Endothelial cell of umbilical vein (primary cell): Measurements from ENCODE around the gene IL16. TPM values are rescaled to one million over a fixed set of nuclear protein-coding genes. Genes with fewer than 3 reads are reported as not detected.

Source experiments
- BruUV-seq: library from RNA; stranded (reverse); fragments of 400-500 nt; replicated peaks from 2 replicates; lab custom pipeline; 2021; lab: Mats Ljungman, UMichigan
- CTCF ChIA-PET: fragments of 300-600, 350-600 bp; sonication (Branson Sonifier 250); formaldehyde crosslinking; loops from one replicate; lab custom pipeline; 2021; ENCODE audit warnings: antibody characterized with exemption, inconsistent platforms; lab: Charles Lee
- POLR2A ChIA-PET: fragments of 300-600, 350-600 bp; sonication (Branson Sonifier 250); formaldehyde crosslinking; loops from one replicate; lab custom pipeline; 2021; ENCODE audit warnings: antibody characterized with exemption, inconsistent platforms; lab: Charles Lee
- DNase-seq: peaks from one replicate; pipeline ENCODE4 v3.0.0-alpha.2; 2011; ENCODE audit warnings: low read depth, low spot score
- FAIRE-seq: peaks from 2 replicates; lab custom pipeline; 2011; peaks lifted over from hg19 to GRCh38; lab: Jason Lieb, UNC
- H2AFZ ChIP-seq: 2 replicates; pipeline ENCODE4 v1.6.0; 2012; ENCODE audit warnings: low read depth, low read length, control low read depth, inconsistent platforms
- H3K27ac ChIP-seq: 2 replicates; pipeline ENCODE4 v1.5.1; 2011; ENCODE audit warnings: low read depth, mild to moderate bottlenecking, control low read depth, low read length, moderate library complexity; ENCODE audit not compliant: insufficient read depth
- H3K27me3 ChIP-seq, 2 experiments: 2 replicates each; pipeline versions ENCODE4 v1.6.0 to v1.6.1; 2011; ENCODE audit warnings: low read length in 2 of 2, mixed read lengths in 1 of 2; ENCODE audit not compliant: control insufficient read depth in 2 of 2, insufficient read depth in 2 of 2
- H3K36me3 ChIP-seq, 2 experiments: 2 replicates in 1 of 2; 3 replicates in 1 of 2; pipeline ENCODE4 v1.5.1; 2011; ENCODE audit warnings: low read length in 2 of 2, mild to moderate bottlenecking in 1 of 2, moderate library complexity in 1 of 2; ENCODE audit not compliant: control insufficient read depth in 2 of 2, insufficient read depth in 2 of 2; ENCODE audit errors: extremely low read depth in 1 of 2
- H3K4me1 ChIP-seq: 3 replicates; pipeline ENCODE4 v1.5.1; 2011; ENCODE audit warnings: mild to moderate bottlenecking, low read length; ENCODE audit not compliant: control insufficient read depth, insufficient read depth; ENCODE audit errors: extremely low read depth
- H3K4me2 ChIP-seq: 2 replicates; pipeline ENCODE4 v1.6.1; 2011; ENCODE audit warnings: low read length, control low read depth, mixed read lengths; ENCODE audit not compliant: insufficient read depth
- H3K4me3 ChIP-seq, 3 experiments: fragments of 200-600 bp in 1 of 3; sonication (generic), shearing (Covaris generic) in 1 of 3; replicated peaks in 1 of 3; 2 replicates each; pipeline ENCODE4 v1.5.1; 2011 to 2016; ENCODE audit warnings: control low read depth in 3 of 3, low read length in 3 of 3, mild to moderate bottlenecking in 2 of 3, inconsistent platforms in 1 of 3, low read depth in 1 of 3, moderate library complexity in 1 of 3; ENCODE audit not compliant: insufficient read depth in 1 of 3
- H3K79me2 ChIP-seq: 2 replicates; pipeline ENCODE4 v1.6.0; 2012; ENCODE audit warnings: low read length, inconsistent platforms; ENCODE audit not compliant: control insufficient read depth, insufficient read depth
- H3K9ac ChIP-seq: replicated peaks from 2 replicates; pipeline ENCODE3; 2011; ENCODE audit warnings: low read length, control low read depth; ENCODE audit not compliant: insufficient read depth; ENCODE audit errors: extremely low read depth
- H3K9me1 ChIP-seq: replicated peaks from 3 replicates; pipeline ENCODE4 v1.6.0; 2011; ENCODE audit warnings: mild to moderate bottlenecking, low read length; ENCODE audit not compliant: control insufficient read depth, insufficient read depth; ENCODE audit errors: extremely low read depth
- H3K9me3 ChIP-seq: replicated peaks from 2 replicates; pipeline ENCODE4 v1.5.1; 2012; ENCODE audit warnings: low read length, inconsistent platforms; ENCODE audit not compliant: control insufficient read depth, insufficient read depth
- H4K20me1 ChIP-seq: replicated peaks from 2 replicates; pipeline ENCODE3; 2011; ENCODE audit warnings: mild to moderate bottlenecking, low read length; ENCODE audit not compliant: control insufficient read depth, insufficient read depth; ENCODE audit errors: extremely low read depth
- CTCF ChIP-seq, 2 donors: IDR thresholded peaks; 1 replicate in 1 of 2; 2 replicates in 1 of 2; pipeline ENCODE4 v1.5.1; 2011; ENCODE audit warnings: low read length in 2 of 2, mild to moderate bottlenecking in 2 of 2, moderate library complexity in 2 of 2, control low read depth in 1 of 2, inconsistent platforms in 1 of 2, low read depth in 1 of 2; ENCODE audit not compliant: insufficient read depth in 1 of 2; ENCODE audit errors: extremely low read depth in 1 of 2
- EZH2 ChIP-seq: IDR thresholded peaks from 2 replicates; pipeline ENCODE4 v1.6.1; 2012; ENCODE audit warnings: borderline replicate concordance, low read depth, mild to moderate bottlenecking, moderate library complexity, low read length, inconsistent platforms; ENCODE audit not compliant: severe bottlenecking
- FOS ChIP-seq: IDR thresholded peaks from 2 replicates; pipeline ENCODE4 v1.6.1; 2011; ENCODE audit warnings: mild to moderate bottlenecking, low read length, moderate library complexity, borderline replicate concordance; ENCODE audit not compliant: insufficient read depth
- GATA2 ChIP-seq: IDR thresholded peaks from 2 replicates; pipeline ENCODE4 v1.7.0; 2011; ENCODE audit warnings: low read depth, mild to moderate bottlenecking, moderate library complexity, mixed read lengths, low read length; ENCODE audit not compliant: insufficient read length, insufficient read depth
- JUN ChIP-seq: IDR thresholded peaks from 2 replicates; pipeline ENCODE4 v1.6.1; 2011; ENCODE audit warnings: borderline replicate concordance, low read depth; ENCODE audit not compliant: insufficient read length, insufficient read depth
- MAX ChIP-seq: IDR thresholded peaks from 2 replicates; pipeline ENCODE4 v1.6.1; 2011; ENCODE audit not compliant: insufficient read depth, insufficient read length
- MYC ChIP-seq: IDR thresholded peaks from one replicate; pipeline ENCODE4 v1.6.1; 2011; ENCODE audit warnings: mild to moderate bottlenecking, low read depth, low read length
- POLR2A ChIP-seq: IDR thresholded peaks from 2 replicates; pipeline ENCODE4 v1.6.1; 2012; ENCODE audit warnings: low read depth, mild to moderate bottlenecking, control low read depth, low read length
- POLR2AphosphoS5 ChIP-seq: IDR thresholded peaks from 2 replicates; pipeline ENCODE4 v1.6.1; 2012; ENCODE audit warnings: low read depth, mild to moderate bottlenecking, control low read depth, low read length, moderate library complexity; ENCODE audit not compliant: insufficient read depth
- dilution Hi-C: fragments of 300-500 bp; cut with MboI; formaldehyde crosslinking; loops from one replicate; pipeline ENCODE4 v1.15.0; 2019; ENCODE audit warnings: low sequenced_read_pairs; ENCODE audit not compliant: extremely low pct_ligation_motif_present
- intact Hi-C: fragments of 100-400 bp; cut with micrococcal nuclease; formaldehyde crosslinking; loops from one replicate; pipeline ENCODE4 v1.10.0; 2022
- polyA plus RNA-seq, 4 experiments: library from polyadenylated mRNA; depleted of rRNA in 3 of 4; stranded (reverse) in 3 of 4; unstranded in 1 of 4; fragments of >200 nt; gene quantifications; 2 replicates each; pipeline versions ENCODE4 v1.2.1 to v1.2.3, GENCODE V29; 2011 to 2012; ENCODE audit warnings: missing spikeins in 1 of 4
- total RNA-seq: library from RNA; stranded (reverse); gene quantifications from 2 replicates; pipeline ENCODE4 v1.2.3, GENCODE V29; 2021

Gene IL16
- total and polyA plus RNA-seq, 2 donors (not counting 3 experiments of a cell fraction or from before 2014, with no cell fraction given) = 0.29 to 2.1 TPM

- ChIA-PET CTCF (interaction anchor here (0.8 kb wide), 1 partner anchor 9 kb away, joined by 3 read pairs; no protein-coding TSS in a partner anchor), POLR2A (no interaction called here)
- no peak overlapping the region for H2AFZ ChIP-seq
- no peaks in the 10 kb centered on the region for H3K9me3 ChIP-seq
- no peaks in the 10 kb centered on the region for H4K20me1 ChIP-seq
- TF ChIP-seq EZH2 (no peak), CTCF (IDR thresholded peaks at IDR 0.05; ENCODE audit: extremely low read depth in 1 of 2, insufficient read depth in 1 of 2, low read depth in 1 of 2, low read length in 2 of 2) (no peak), POLR2A (no peak), GATA2 (no peak), FOS (no peak), JUN (no peak), MYC (no peak), POLR2AphosphoS5 (no peak), MAX (no peak)
- no peaks in the 10 kb centered on the region for H3K9me1 ChIP-seq
- no peaks in the 10 kb centered on the region for H3K4me1 ChIP-seq
- no peak overlapping the region for H3K4me2 ChIP-seq
- H3K27me3 ChIP-seq = peaks cover 0 to 6% of the 10 kb centered on the region in 2 experiments
- no peak overlapping the region for H3K4me3 ChIP-seq
- FAIRE-seq (no peak), DNase-seq (no peak)
- H3K36me3 ChIP-seq = no peaks in the 10 kb centered on the region
- intact Hi-C loops (no loop called here), dilution Hi-C loops (no loop called here)
- no TSS peak for BruUV-seq
- H3K27ac ChIP-seq = no peak overlapping the region
- H3K79me2 ChIP-seq = no peaks in the 10 kb centered on the region
- H3K9ac ChIP-seq = no peak overlapping the region
These were observed 85.9 kb downstream of the IL16 start for GRCh38 chr15:81282606-81282895.
